Trophoblast cell (in vitro differentiated cells and primary cell): ENCODE measurements around the gene NHS.

Experiments used
- DNase-seq, 2 donors: peaks; one replicate each; pipeline ENCODE4 v3.0.0-alpha.2; 2016
- H2AFZ ChIP-seq: 2 replicates; pipeline ENCODE4 v1.6.1; 2013; ENCODE audit warnings: low read length, moderate library complexity, mild to moderate bottlenecking; ENCODE audit not compliant: insufficient read depth, poor library complexity
- H2AK5ac ChIP-seq: 2 replicates; pipeline ENCODE4 v1.6.1; 2013; ENCODE audit warnings: mild to moderate bottlenecking, low read length
- H2BK120ac ChIP-seq: 2 replicates; pipeline ENCODE4 v1.6.1; 2013; ENCODE audit warnings: low read length, mild to moderate bottlenecking, moderate library complexity; ENCODE audit not compliant: insufficient read depth, poor library complexity
- H2BK12ac ChIP-seq: 2 replicates; pipeline ENCODE4 v1.6.1; 2013; ENCODE audit warnings: mild to moderate bottlenecking, low read length, moderate library complexity
- H2BK5ac ChIP-seq: 2 replicates; pipeline ENCODE4 v1.6.1; 2013; ENCODE audit warnings: low read length, low read depth, moderate library complexity, mild to moderate bottlenecking; ENCODE audit not compliant: poor library complexity
- H3K14ac ChIP-seq: 2 replicates; pipeline ENCODE4 v1.6.1; 2013; ENCODE audit warnings: mild to moderate bottlenecking, low read length
- H3K18ac ChIP-seq: 2 replicates; pipeline ENCODE4 v1.6.1; 2013; ENCODE audit warnings: mild to moderate bottlenecking, low read length
- H3K23ac ChIP-seq: 2 replicates; pipeline ENCODE4 v1.6.1; 2013; ENCODE audit warnings: low read length
- H3K27ac ChIP-seq: 2 replicates; pipeline ENCODE4 v1.5.1; 2013; ENCODE audit warnings: low read depth, mild to moderate bottlenecking, inconsistent platforms, low read length, moderate library complexity
- H3K27me3 ChIP-seq: 2 replicates; pipeline ENCODE4 v1.6.1; 2013; ENCODE audit warnings: inconsistent platforms, mild to moderate bottlenecking, low read length, moderate library complexity; ENCODE audit not compliant: insufficient read depth
- H3K36me3 ChIP-seq, 2 experiments: 1 replicate in 1 of 2; 2 replicates in 1 of 2; pipeline ENCODE4 v1.6.1; 2013; ENCODE audit warnings: low read length in 2 of 2, mild to moderate bottlenecking in 2 of 2, moderate library complexity in 1 of 2; ENCODE audit not compliant: insufficient read depth in 2 of 2, control insufficient read depth in 1 of 2
- H3K4ac ChIP-seq: 2 replicates; pipeline ENCODE4 v1.6.1; 2013; ENCODE audit warnings: low read depth, mild to moderate bottlenecking, low read length, moderate library complexity
- H3K4me1 ChIP-seq, 2 experiments: 1 replicate in 1 of 2; 2 replicates in 1 of 2; pipeline ENCODE4 v1.6.1; 2013; ENCODE audit warnings: low read length in 2 of 2, mild to moderate bottlenecking in 2 of 2, moderate library complexity in 1 of 2; ENCODE audit not compliant: insufficient read depth in 2 of 2, control insufficient read depth in 1 of 2
- H3K4me2 ChIP-seq: 2 replicates; pipeline ENCODE4 v1.6.1; 2013; ENCODE audit warnings: inconsistent platforms, mild to moderate bottlenecking, low read length, moderate library complexity
- H3K4me3 ChIP-seq: 2 replicates; pipeline ENCODE4 v1.5.1; 2013; ENCODE audit warnings: mild to moderate bottlenecking, low read depth, low read length, inconsistent platforms
- H3K79me1 ChIP-seq: one replicate; pipeline ENCODE4 v1.6.1; 2013; ENCODE audit warnings: low read length
- H3K79me2 ChIP-seq: 2 replicates; pipeline ENCODE4 v1.6.1; 2013; ENCODE audit warnings: low read length, mild to moderate bottlenecking; ENCODE audit not compliant: control insufficient read depth, insufficient read depth, poor library complexity
- H3K9ac ChIP-seq: 2 replicates; pipeline ENCODE4 v1.6.1; 2013; ENCODE audit warnings: mild to moderate bottlenecking, low read length
- H3K9me3 ChIP-seq: 2 replicates; pipeline ENCODE4 v1.6.1; 2013; ENCODE audit warnings: low read depth, mild to moderate bottlenecking, control low read depth, inconsistent platforms, low read length; ENCODE audit not compliant: insufficient read depth
- H4K12ac ChIP-seq: 2 replicates; pipeline ENCODE4 v1.6.1; 2013; ENCODE audit warnings: low read depth, mild to moderate bottlenecking, low read length, moderate library complexity
- H4K8ac ChIP-seq: 2 replicates; pipeline ENCODE4 v1.6.1; 2013; ENCODE audit warnings: low read depth, mild to moderate bottlenecking, low read length, moderate library complexity
- H4K91ac ChIP-seq: one replicate; pipeline ENCODE4 v1.6.1; 2013; ENCODE audit warnings: low read depth, mild to moderate bottlenecking, low read length, moderate library complexity
- WGBS: extraction: QIAGEN DNeasy Blood & Tissue Kit; methylation state at CpG from one replicate; pipeline ENCODE4 v1.1.7; 2013; ENCODE audit warnings: missing lambda C conversion rate; ENCODE audit not compliant: insufficient read length, insufficient coverage; ENCODE audit errors: extremely low coverage; 5-methylcytosine and 5-hydroxymethylcytosine counted together

Gene NHS

GRCh38 chrX:17713288-17713687, 338.3 kb downstream of the NHS start:
- no CpG with 5 or more reads among the region's 2 CpGs for WGBS
- no peak overlapping the region for H3K23ac ChIP-seq
- no peak for DNase-seq
- no peaks in the 10 kb centered on the region for H3K27me3 ChIP-seq
- H2BK5ac ChIP-seq = no peak overlapping the region
- H4K91ac ChIP-seq = no peak overlapping the region
- H3K27ac ChIP-seq = no peak overlapping the region
- no peak overlapping the region for H4K12ac ChIP-seq
- H3K4me2 ChIP-seq = no peak overlapping the region
- H2AK5ac ChIP-seq = no peak overlapping the region
- H3K36me3 ChIP-seq = no peaks in the 10 kb centered on the region
- H3K9ac ChIP-seq = no peak overlapping the region
- no peak overlapping the region for H2AFZ ChIP-seq
- no peak overlapping the region for H3K18ac ChIP-seq
- H2BK120ac ChIP-seq = no peak overlapping the region
- no peak overlapping the region for H4K8ac ChIP-seq
- H3K4me3 ChIP-seq = no peak overlapping the region
- H3K9me3 ChIP-seq = no peaks in the 10 kb centered on the region
- H3K4ac ChIP-seq = no peak overlapping the region
- no peak overlapping the region for H3K14ac ChIP-seq
- H2BK12ac ChIP-seq = no peak overlapping the region
- H3K4me1 ChIP-seq = no peaks in the 10 kb centered on the region
- no peaks in the 10 kb centered on the region for H3K79me2 ChIP-seq
- H3K79me1 ChIP-seq = no peaks in the 10 kb centered on the region

GRCh38 chrX:17718649-17719165, 343.7 kb downstream of the NHS start:
- Histone ChIP-seq H3K4me3 (no peak overlapping the region), H4K91ac (no peak overlapping the region), H3K4me1 (no peaks in the 10 kb centered on the region), H2BK5ac (no peak overlapping the region), H4K12ac (no peak overlapping the region), H3K27me3 (no peaks in the 10 kb centered on the region), H3K9me3 (no peaks in the 10 kb centered on the region), H3K27ac (no peak overlapping the region), H3K9ac (no peak overlapping the region), H4K8ac (no peak overlapping the region), H3K36me3 (no peaks in the 10 kb centered on the region), H2BK120ac (no peak overlapping the region), H3K23ac (no peak overlapping the region), H3K79me1 (no peaks in the 10 kb centered on the region), H3K79me2 (no peaks in the 10 kb centered on the region), H3K4me2 (no peak overlapping the region), H3K4ac (no peak overlapping the region), H2BK12ac (no peak overlapping the region), H2AFZ (no peak overlapping the region), H3K14ac (no peak overlapping the region), H2AK5ac (no peak overlapping the region), H3K18ac (no peak overlapping the region)
- DNase-seq = no peak

GRCh38 chrX:17719711-17720110, 344.7 kb downstream of the NHS start:
- H4K12ac ChIP-seq = no peak overlapping the region
- H3K18ac ChIP-seq = no peak overlapping the region
- no peak overlapping the region for H3K23ac ChIP-seq
- H3K14ac ChIP-seq = no peak overlapping the region
- H2AFZ ChIP-seq = no peak overlapping the region
- no peak for DNase-seq
- H3K9me3 ChIP-seq = no peaks in the 10 kb centered on the region
- H2BK12ac ChIP-seq = no peak overlapping the region
- no peak overlapping the region for H2BK5ac ChIP-seq
- no peak overlapping the region for H3K4me2 ChIP-seq
- no peaks in the 10 kb centered on the region for H3K4me1 ChIP-seq
- no peak overlapping the region for H2AK5ac ChIP-seq
- no peaks in the 10 kb centered on the region for H3K27me3 ChIP-seq
- no peak overlapping the region for H3K27ac ChIP-seq
- H3K4ac ChIP-seq = no peak overlapping the region
- no peak overlapping the region for H3K4me3 ChIP-seq
- H3K9ac ChIP-seq = no peak overlapping the region
- H3K36me3 ChIP-seq = no peaks in the 10 kb centered on the region
- no CpG with 5 or more reads among the region's 6 CpGs for WGBS
- no peaks in the 10 kb centered on the region for H3K79me1 ChIP-seq
- no peak overlapping the region for H4K8ac ChIP-seq
- no peak overlapping the region for H2BK120ac ChIP-seq
- no peak overlapping the region for H4K91ac ChIP-seq
- H3K79me2 ChIP-seq = no peaks in the 10 kb centered on the region

- DNase-seq = no peak
- Histone ChIP-seq H3K14ac (no peak overlapping the region), H2AFZ (no peak overlapping the region), H3K79me1 (no peaks in the 10 kb centered on the region), H3K4ac (no peak overlapping the region), H3K18ac (no peak overlapping the region), H4K91ac (no peak overlapping the region), H3K36me3 (no peaks in the 10 kb centered on the region), H3K9me3 (no peaks in the 10 kb centered on the region), H3K4me3 (no peak overlapping the region), H3K9ac (no peak overlapping the region), H3K4me1 (no peaks in the 10 kb centered on the region), H3K27ac (no peak overlapping the region), H4K8ac (no peak overlapping the region), H2BK120ac (no peak overlapping the region), H3K27me3 (no peaks in the 10 kb centered on the region), H2BK5ac (no peak overlapping the region), H2BK12ac (no peak overlapping the region), H3K79me2 (no peaks in the 10 kb centered on the region), H4K12ac (no peak overlapping the region), H2AK5ac (no peak overlapping the region), H3K4me2 (no peak overlapping the region), H3K23ac (no peak overlapping the region)
- WGBS = no CpG with 5 or more reads among the region's 4 CpGs
These were observed 346.7 kb downstream of the NHS start for GRCh38 chrX:17721715-17722114.
